AG09309 (cell line): ENCODE results near the gene NTF4.
"Not testable (repeated sequence)": the region's sequence is repeated elsewhere in the genome, so short reads cannot be mapped to it uniquely, and the experiment has no call there.

Source experiments
- DNase-seq: peaks from one replicate; pipeline ENCODE4 v3.0.0-alpha.2; 2010; ENCODE audit warnings: low read depth
- H3K4me3 ChIP-seq: 2 replicates; pipeline ENCODE4 v1.5.1; 2011; ENCODE audit warnings: mild to moderate bottlenecking, low read depth, low read length, moderate library complexity; ENCODE audit not compliant: control insufficient read depth
- CTCF ChIP-seq: IDR thresholded peaks from 2 replicates; pipeline ENCODE4 v1.5.1; 2011; ENCODE audit warnings: mild to moderate bottlenecking, low read depth, low read length, inconsistent platforms; ENCODE audit not compliant: insufficient read depth, control insufficient read depth; ENCODE audit errors: missing control alignments

NTF4 gene

GRCh38 chr19:49057636-49058234 is 6.9 kb downstream of the NTF4 start, which contains the start of gene CGB7:
Gene CGB7 (minus strand): TSS chr19:49057749. CDS start chr19:49055375, 2,374 bp downstream.
- DNase-seq = no peak
- TF ChIP-seq CTCF = no peak
- H3K4me3 ChIP-seq = peak within 1 kb of the TSS; percentile 54

- H3K4me3 ChIP-seq = peak overlapping the region; percentile 54
- not testable (repeated sequence) for DNase-seq
Measured at GRCh38 chr19:49056902-49057596, 7.6 kb downstream of the NTF4 start.

- H3K4me3 ChIP-seq = peak overlapping the region; percentile 54
- TF ChIP-seq CTCF = peak; percentile 26
- no peak for DNase-seq
Measured at GRCh38 chr19:49056101-49056901, 8.3 kb downstream of the NTF4 start.

- not testable (repeated sequence) for DNase-seq, H3K4me3 ChIP-seq
Measured at GRCh38 chr19:49050376-49051033, 14.1 kb downstream of the NTF4 start.

GRCh38 chr19:49049834-49050233 is 14.8 kb downstream of the NTF4 start:
- DNase-seq, H3K4me3 ChIP-seq: not testable (repeated sequence)

GRCh38 chr19:49049011-49049410 is 15.6 kb downstream of the NTF4 start, which contains the start of gene CGB8:
Gene CGB8 (minus strand): TSS chr19:49049111. CDS start chr19:49048739, 372 bp downstream.
- H3K4me3 ChIP-seq, DNase-seq: not testable (repeated sequence)

GRCh38 chr19:49043548-49043947 is 21.1 kb downstream of the NTF4 start, which contains the start of gene CGB5:
Gene CGB5 (plus strand): TSS chr19:49043848. CDS start chr19:49044210, 362 bp downstream.
- DNase-seq, H3K4me3 ChIP-seq: not testable (repeated sequence)

- H3K4me3 ChIP-seq, DNase-seq: not testable (repeated sequence)
Measured at GRCh38 chr19:49042666-49043065, 22.0 kb downstream of the NTF4 start.

GRCh38 chr19:49042177-49042576 is 22.4 kb downstream of the NTF4 start:
- DNase-seq = no peak
- no peak overlapping the region for H3K4me3 ChIP-seq
- no peak for TF ChIP-seq CTCF

GRCh38 chr19:49039736-49040135 is 24.9 kb downstream of the NTF4 start:
- H3K4me3 ChIP-seq, DNase-seq: not testable (repeated sequence)

GRCh38 chr19:49038557-49039276 is 25.9 kb downstream of the NTF4 start:
- not testable (repeated sequence) for H3K4me3 ChIP-seq, DNase-seq

- not testable (repeated sequence) for DNase-seq, H3K4me3 ChIP-seq
Measured at GRCh38 chr19:49038111-49038510, 26.5 kb downstream of the NTF4 start.
